ENCODE measurements around the gene STAT3.
"Not testable (repeated sequence)": the region's sequence is repeated elsewhere in the genome, so short reads cannot be mapped to it uniquely, and the experiment has no call there.

STAT3 gene

DNA sequence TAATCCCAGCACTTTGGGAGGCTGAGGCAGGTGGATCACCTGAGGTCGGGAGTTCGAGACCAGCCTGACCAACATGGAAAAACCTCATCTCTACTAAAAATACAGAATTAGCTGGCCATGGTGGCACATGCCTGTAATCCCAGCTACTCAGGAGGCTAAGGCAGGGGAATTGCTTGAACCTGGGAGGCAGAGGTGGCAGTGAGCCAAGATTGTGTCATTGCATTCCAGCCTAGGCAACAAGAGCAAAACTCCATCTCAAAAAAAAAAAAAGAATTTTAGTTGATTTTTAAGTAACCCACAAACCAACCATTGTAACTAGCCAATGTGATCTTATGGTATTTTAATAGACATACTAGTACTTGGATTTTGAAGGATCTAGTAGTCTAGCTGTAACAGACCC is 27.9 kb downstream of the STAT3 start:
- not testable (repeated sequence) for H3K4me3 ChIP-seq (ENCODE audit: low read depth, low read length); DNase-seq (ENCODE audit: low read depth)

DNA sequence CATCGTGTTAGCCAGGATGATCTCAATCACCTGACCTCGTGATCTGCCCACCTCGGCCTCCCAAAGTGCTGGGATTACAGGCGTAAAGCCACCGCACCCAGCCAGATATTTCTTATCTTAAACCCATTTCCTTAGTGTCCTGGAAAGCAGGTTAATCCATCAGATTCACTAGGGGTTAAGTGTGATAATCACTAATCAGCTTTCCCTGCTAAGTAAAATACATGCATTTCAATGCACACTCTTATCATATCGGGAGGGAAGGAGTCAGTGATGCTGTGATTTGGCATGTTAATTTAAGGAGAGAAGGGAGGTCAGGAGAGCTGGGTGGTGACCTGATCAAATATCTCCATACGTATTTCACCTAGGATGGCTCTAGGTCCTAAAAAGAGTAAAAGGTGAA is 29.1 kb downstream of the STAT3 start:
- no peak overlapping the region for H3K4me3 ChIP-seq (ENCODE audit: low read depth, low read length)

DNA sequence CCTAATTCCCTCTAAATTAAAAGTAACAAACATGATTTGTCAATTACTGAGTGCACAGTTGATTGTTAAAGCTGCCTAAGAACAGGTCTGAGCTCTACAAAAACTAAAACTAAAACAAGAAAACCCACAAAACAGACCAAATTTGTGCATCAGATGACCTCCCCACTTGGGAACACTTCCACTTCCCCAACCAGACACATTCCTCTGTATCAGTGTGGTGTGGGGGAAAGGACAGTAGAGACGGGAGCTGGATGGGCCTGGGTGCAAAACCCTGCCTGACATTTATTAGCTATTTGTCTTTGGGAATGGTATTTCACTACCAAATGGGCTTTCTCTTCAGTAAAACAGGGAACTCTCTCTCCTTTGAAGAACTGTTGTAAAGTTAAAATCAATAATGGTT is 29.8 kb downstream of the STAT3 start:
- DNase-seq (ENCODE audit: low read depth) = no peak
- H3K4me3 ChIP-seq (ENCODE audit: low read depth, low read length) = no peak overlapping the region

More for the DNA sequence above, 29.1 kb downstream of the STAT3 start:
- no peak for DNase-seq (ENCODE audit: low read depth)

DNA sequence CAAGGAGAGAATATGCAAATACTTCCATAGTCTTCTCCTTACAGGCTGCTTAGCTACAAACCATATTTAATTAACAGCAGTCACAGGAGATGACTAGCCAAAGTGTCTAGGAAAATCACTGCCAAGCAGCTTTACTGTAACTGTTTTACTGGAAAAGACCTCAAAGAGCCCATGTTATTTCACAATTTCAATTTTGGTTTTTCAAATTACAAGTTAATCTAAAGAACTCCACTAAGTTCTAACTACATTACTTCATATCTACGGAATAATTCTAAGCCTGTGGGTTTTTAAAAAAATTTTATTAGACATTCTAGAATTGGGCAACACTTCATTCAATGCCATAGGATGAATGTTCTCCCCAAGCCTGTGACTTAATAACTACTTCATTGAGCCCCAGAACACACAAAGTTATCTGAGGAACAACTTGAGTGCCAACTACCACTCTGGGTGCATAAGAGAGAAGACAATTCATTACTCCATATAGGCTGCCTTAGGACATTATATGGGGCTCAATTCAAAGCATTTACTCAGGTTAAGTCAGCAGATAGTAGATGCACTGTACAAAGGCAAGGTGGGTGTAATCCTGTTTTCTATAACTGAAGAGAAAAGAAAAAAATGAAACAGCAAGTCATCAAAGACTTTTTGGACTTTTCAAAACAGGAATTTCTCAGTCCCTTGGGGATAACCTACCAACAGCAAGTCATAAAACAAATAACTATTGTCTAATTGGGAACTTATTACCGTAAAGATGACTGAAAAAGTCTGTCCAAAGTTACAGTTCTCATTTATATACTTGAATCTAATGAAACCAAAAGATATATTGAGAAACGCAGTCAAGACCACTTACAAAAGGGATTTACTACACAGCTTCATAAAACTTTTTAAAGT is 33.0 kb downstream of the STAT3 start:
- H3K4me3 ChIP-seq (ENCODE audit: low read depth, low read length) = no peak overlapping the region
- DNase-seq (ENCODE audit: low read depth) = no peak

DNA sequence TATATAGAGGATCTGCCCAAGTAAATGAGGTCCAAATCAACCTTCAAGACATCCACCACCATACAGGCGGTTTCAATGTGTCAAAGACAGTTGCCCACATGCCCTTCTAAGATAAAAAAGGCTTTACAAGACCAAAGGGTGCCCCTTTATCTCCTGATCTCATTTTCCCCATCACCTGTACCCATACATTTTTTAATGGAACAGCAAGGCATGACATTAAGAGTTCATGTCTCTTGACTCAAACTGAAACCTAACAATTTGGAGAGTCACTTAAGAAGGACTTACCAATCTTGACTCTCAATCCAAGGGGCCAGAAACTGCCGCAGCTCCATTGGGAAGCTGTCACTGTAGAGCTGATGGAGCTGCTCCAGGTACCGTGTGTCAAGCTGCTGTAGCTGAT is 40.1 kb downstream of the STAT3 start:
- H3K4me3 ChIP-seq (ENCODE audit: low read depth, low read length) = no peak overlapping the region
- no peak for DNase-seq (ENCODE audit: low read depth)

DNA sequence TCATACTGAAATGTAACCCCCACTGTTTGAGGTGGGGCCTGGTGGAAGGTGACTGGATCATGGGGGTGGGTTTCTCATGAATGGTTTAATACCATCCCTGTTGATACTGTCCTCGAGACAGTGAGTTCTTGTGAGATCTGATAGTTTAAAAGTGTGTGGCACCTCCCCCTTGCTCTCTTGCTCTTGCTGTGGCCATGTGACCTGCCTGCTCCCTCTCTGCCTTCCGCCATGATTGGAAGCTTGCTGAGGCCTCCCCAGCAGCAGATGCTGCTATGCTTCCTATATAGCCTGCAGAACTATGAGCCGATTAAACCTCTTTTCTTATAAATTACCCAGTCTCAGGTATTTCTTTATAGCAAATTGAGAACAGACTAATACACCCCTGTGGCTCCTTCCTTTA is 40.6 kb downstream of the STAT3 start:
- no peak for DNase-seq (ENCODE audit: low read depth)
- H3K4me3 ChIP-seq (ENCODE audit: low read depth, low read length) = no peak overlapping the region

DNA sequence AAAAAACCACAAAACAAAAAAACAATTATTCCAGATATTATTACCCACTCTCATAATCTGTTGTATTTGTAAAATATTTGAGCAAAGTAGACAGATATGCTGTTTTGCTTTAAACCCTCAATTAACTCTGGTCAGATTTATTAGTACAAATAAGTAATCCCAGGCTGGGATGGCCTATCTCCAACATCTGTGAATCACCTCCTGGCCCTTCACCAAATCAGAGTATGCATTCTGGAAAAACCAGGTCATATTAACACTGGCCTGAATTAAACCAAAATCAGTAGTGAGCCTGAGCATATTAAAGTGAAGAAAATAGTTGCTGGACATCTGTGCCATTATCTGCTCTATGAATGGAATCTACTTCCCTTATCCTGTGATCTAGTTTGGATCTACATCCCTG is 41.0 kb downstream of the STAT3 start:
- no peak for DNase-seq (ENCODE audit: low read depth)
- no peak overlapping the region for H3K4me3 ChIP-seq (ENCODE audit: low read depth, low read length)

DNA sequence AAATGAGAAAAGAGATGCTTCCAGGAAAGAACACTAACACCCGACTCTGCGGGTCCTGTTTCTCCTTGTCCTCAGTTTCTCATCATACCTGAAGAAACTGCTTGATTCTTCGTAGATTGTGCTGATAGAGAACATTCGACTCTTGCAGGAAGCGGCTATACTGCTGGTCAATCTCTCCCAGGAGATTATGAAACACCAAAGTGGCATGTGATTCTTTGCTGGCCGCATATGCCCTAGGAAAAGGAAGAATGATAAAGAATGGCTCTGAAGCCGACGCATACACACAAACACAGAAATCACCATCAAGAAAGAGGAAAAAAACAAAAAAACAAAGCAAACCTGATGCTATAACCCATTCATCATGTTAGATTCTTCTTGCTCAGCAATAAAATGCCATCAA is 41.8 kb downstream of the STAT3 start:
- no peak for DNase-seq (ENCODE audit: low read depth)
- no peak overlapping the region for H3K4me3 ChIP-seq (ENCODE audit: low read depth, low read length)

DNA sequence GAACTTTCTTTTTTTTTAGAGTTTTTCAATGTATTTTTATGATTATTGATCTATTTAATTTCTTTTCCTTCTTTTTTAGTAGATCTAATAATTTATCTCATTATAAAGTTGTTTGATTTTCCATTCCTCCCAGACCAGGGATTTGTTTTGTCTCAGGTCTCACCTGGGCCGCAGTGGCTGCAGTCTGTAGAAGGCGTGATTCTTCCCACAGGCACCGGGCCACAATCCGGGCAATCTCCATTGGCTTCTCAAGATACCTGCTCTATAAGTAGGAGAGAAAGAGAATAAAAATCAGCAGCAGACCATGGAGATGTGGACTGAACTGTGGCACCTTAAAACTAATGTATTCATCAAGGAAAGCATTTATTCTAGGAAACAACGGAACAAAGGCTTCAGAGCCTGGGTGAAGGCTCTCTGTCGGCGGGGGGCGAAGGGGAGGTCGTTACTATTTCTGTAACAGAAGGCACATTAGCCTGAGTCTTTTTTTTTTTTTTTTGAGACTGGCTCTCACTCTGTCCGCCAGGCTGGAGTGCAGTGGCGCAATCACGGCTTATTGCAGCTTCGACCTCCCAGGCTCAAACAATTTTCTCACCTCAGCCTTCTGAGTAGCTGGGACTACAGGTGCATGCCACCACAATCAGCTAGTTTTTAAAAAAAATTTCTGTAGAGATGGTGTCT is 42.7 kb downstream of the STAT3 start:
- DNase-seq (ENCODE audit: low read depth) = no peak

DNA sequence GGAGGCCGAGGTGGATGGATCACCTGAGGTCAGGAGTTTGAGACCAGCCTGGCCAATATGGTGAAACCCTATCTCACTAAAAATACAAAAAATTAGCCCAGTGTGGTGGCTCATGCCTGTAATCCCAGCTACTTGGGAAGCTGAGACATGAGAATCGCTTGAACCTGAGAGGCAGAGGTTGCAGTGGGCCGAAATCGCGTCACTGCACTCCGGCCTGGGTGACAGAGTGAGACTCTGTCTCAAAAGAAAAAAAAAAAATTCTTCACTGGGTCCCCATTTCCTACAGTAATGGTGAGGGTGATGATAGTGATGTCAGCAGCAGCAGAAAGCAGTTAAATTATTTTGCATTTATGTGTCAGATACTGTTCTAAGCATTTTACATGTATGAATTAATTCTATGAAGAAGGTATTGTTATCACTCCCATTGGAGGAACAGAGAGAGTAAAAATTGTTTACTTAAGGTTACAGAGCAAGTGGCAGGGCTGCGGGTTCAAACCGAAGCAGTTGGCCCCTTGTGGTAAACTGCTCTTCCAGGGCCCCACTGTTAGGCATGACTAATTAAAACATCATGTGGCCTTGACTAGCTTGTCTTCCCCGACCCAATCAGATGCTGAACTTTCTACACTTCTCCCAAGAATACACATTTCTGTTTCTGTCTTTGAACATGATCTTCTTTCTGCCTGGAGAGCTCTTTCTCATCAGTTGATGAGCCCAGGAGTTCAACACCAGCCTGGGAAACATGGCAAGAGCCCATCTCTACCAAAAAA is 45.8 kb downstream of the STAT3 start:
- DNase-seq (ENCODE audit: low read depth) = no peak
- no peak overlapping the region for H3K4me3 ChIP-seq (ENCODE audit: low read depth, low read length)

More for the DNA sequence above, 42.7 kb downstream of the STAT3 start:
- no peak overlapping the region for H3K4me3 ChIP-seq (ENCODE audit: low read depth, low read length)

DNA sequence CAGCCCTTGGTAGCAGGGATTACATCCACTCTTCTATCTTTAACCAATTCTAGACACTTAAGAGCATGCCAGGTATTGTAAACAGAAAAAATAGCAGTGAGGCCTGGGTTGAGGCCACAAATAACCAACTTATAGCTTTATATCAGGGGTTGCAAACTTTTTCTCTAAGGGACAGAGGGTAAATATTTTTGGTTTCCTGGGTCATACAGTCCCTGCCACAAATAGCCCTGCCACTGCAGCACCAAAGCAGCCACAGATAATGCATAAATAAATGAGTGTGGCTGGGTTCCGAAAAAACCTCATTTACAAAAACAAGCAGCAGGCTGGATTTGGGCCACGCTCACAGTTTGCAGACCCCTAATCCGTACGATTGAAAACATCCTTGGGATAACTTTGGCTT is 46.7 kb downstream of the STAT3 start:
- DNase-seq (ENCODE audit: low read depth) = no peak
- H3K4me3 ChIP-seq (ENCODE audit: low read depth, low read length) = no peak overlapping the region

DNA sequence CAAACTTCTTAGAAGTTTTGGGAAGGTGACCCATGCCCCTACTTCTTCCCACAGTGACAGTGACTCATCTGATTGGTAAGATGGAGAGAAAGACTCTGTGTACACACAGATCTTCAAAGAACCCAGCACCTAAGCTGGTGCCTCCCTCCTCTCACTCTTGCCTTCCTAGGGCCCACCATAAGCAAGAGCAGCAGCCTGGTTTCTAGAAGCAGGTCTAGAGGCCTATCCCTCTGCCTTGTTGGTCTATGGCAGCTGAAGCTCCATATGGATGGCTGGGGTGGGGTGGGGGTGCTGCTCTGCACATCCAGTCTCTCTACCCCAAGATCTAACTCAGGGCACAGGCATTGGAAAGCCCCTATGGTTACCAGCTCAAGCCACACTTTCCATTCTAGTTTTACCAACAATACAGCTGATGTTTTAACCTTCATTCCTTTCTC is 47.5 kb downstream of the STAT3 start:
- no peak for DNase-seq (ENCODE audit: low read depth)

DNA sequence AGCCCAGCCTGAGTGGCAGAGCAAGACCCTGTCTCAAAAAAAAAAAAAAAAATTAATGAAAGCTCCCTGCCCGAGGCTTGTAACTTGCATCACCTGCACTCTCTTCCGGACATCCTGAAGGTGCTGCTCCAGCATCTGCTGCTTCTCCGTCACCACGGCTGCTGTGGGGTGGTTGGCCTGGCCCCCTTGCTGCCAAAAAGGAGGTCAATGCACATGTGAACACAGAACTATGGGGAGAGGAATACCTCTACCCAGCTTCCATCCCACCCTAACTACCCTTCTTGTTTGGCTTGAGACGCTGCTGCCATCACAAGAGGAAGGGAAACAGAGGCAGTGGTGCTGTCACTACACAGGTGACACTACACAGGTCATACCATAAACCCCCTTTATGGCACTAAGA is 49.0 kb downstream of the STAT3 start:
- H3K4me3 ChIP-seq (ENCODE audit: low read depth, low read length) = no peak overlapping the region
- DNase-seq (ENCODE audit: low read depth) = no peak

More for the DNA sequence above, 47.5 kb downstream of the STAT3 start:
- H3K4me3 ChIP-seq (ENCODE audit: low read depth, low read length) = no peak overlapping the region

DNA sequence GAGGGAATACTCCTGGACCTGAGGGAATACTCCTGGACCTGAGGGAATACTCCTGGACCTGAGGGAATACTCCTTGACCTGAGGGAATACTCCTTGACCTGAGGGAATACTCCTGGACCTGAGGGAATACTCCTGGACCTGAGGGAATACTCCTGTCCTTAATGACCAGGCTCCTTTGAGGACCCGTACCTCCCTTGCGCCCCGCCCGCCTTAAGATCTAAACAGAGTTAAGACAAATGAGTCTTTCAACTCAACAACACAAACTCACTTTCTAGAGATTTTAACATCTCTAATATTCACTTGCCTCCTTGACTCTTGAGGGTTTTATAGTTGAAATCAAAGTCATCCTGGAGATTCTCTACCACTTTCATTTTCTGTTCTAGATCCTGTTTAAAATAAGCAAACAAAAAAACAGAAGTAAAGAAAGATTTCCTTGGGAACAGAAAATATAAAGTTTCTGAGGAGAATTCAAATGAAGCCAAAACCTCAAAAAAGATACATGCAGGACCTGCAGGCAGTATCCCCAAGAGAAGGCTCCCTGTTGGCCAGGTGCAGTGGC is 49.7 kb downstream of the STAT3 start:
- no peak for DNase-seq (ENCODE audit: low read depth)

DNA sequence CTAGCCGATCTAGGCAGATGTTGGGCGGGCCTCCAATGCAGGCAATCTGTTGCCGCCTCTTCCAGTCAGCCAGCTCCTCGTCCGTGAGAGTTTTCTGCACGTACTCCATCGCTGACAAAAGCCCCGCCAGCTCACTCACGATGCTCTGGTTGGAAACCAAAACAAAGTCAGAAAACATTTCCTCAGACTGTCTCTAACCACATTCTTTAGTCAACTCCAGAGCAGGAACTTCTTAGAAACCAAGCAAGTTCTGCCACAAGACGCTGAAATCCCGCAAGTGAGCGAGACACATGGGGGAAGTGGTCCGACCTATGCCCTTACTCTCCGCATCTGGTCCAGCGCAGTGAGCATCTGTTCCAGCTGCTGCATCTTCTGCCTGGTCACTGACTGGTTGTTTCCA is 50.8 kb downstream of the STAT3 start:
- no peak overlapping the region for H3K4me3 ChIP-seq (ENCODE audit: low read depth, low read length)
- DNase-seq (ENCODE audit: low read depth) = no peak

More for the DNA sequence above, 49.7 kb downstream of the STAT3 start:
- H3K4me3 ChIP-seq (ENCODE audit: low read depth, low read length) = no peak overlapping the region

DNA sequence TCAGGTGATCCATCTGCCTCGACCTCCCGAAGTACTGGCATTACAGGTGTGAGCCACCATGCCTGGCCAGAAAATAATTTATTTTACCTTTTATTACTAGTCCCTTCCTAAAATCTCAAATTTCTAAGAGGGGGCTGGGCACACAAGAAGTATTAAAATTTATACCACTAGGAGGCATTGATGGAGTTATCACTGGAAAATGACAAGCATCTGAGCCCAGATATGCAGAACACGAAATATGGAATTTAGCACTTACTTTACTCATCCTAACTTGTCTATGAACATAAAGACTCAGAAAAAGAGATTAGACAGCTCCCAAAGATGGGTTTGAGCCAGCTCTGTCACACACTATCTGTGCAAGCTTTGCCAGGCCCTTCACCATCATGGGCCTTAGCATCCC is 53.6 kb downstream of the STAT3 start:
- DNase-seq (ENCODE audit: low read depth) = no peak

DNA sequence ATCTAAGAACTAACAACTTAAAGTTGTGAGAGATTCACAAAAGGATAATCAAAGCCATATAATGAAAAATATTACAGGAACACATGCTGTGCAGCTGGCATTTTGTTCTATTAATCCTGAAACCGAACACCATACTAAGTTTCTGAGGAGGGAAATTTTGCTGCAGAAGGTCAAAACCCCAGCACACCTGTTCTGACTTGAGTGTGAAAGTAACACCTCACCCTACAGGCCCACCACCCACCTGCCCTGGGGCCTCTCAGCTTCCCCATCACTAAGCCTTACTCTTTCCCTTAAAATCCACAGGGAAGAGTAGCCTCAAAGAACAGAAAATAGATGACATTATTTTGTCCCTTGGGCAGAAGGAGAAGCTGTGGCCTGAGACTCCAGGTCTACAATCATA is 55.2 kb downstream of the STAT3 start:
- no peak overlapping the region for H3K4me3 ChIP-seq (ENCODE audit: low read depth, low read length)
- no peak for DNase-seq (ENCODE audit: low read depth)

More for the DNA sequence above, 53.6 kb downstream of the STAT3 start:
- H3K4me3 ChIP-seq (ENCODE audit: low read depth, low read length) = no peak overlapping the region

DNA sequence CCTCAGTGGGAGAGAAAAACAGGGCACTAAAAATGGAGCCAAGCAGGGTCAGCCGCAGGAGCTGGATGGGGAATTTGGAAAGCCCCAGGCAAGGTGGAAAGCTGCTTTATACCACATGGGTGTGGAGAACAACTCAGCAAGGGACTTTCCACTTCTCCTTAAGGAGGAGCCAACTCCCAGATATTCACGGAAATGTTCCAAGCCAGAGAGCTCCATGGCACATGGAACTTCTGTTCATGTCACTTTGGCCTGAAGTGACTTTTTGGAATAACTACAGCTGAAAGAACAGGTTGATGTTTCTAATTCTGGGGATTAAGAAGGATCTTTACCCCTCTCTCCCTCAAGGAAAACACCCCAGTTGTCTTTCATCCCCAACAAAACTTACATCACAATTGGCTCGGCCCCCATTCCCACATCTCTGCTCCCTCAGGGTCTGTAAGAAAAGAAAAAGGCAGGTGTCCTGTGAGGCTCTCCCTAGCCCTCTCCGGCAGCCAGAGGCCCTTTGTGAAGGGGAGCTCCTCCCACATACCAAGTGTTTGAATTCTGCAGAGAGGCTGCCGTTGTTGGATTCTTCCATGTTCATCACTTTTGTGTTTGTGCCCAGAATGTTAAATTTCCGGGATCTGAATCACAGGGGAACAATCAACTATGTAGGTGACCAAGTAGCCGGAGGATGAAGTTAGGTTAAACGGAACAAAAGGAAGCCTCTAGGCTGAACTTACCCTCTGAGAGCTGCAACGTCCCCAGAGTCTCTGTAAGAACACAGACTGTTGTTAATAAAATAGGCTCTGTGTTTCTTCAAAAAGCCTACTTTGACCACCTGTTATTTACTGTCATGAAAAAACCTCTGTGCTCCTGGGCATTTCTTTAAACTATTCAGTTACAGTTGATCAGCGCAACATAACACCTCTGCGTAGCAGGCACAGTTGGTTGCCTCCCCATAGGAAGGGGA is 58.9 kb downstream of the STAT3 start:
- H3K4me3 ChIP-seq (ENCODE audit: low read depth, low read length) = no peak overlapping the region
- DNase-seq (ENCODE audit: low read depth) = no peak

DNA sequence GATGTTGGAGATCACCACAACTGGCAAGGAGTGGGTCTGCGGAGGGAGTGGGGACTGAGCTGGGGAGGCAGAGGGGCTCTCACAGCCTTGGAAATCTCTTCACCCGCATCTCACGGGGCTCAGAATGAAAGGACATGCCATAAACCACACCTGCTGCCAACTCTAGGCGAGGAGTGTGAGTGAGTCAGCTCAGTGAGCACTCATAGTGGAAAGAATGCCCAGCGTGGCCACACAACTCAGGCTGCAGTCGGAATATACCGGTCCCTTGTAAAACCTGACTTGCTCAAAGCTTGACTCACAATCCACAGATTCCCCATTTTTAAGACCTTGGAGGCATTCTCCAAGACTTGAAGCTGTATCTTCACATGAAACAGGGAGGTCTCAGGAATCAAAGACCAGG is 63.2 kb downstream of the STAT3 start:
- DNase-seq (ENCODE audit: low read depth) = no peak
- H3K4me3 ChIP-seq (ENCODE audit: low read depth, low read length) = no peak overlapping the region

Measured in skeletal muscle cell (primary cell).